Measurements from ENCODE around the gene TIMM10. TPM values are rescaled to one million over a fixed set of nuclear protein-coding genes. Genes with fewer than 3 reads are reported as not detected.

Gene TIMM10
- total RNA-seq, 6 donors from 2014 or later = 7.3 to 62.2 (median 26.8) TPM

- Histone ChIP-seq H3K4me3 (no peak overlapping the region), H3K27ac (no peak overlapping the region), H3K27me3 (no peaks in the 10 kb centered on the region), H3K4me1 (no peaks in the 10 kb centered on the region), H3K9me3 (no peaks in the 10 kb centered on the region), H3K36me3 (peaks cover 37 to 99% (median 87%) of the 10 kb centered on the region in 4 donors)
- WGBS, 2 donors = 94 to 97% methylated on average over 4 of the region's 4 CpGs
- TF ChIP-seq CTCF (IDR thresholded peaks at IDR 0.05) (no peak), POLR2AphosphoS5 (IDR thresholded peaks at IDR 0.05) (no peak), POLR2A (IDR thresholded peaks at IDR 0.05) (no peak), EP300 (IDR thresholded peaks at IDR 0.05) (no peak)
- ATAC-seq (ENCODE audit: low FRiP score in 2 of 2) (no peak), DNase-seq (no peak)
These were observed 21.4 kb upstream of the TIMM10 start for GRCh38 chr11:57551941-57552340.

- ATAC-seq (ENCODE audit: low FRiP score in 2 of 2) (no peak), DNase-seq (peak in 1 of 2 donors; percentile 56)
- Histone ChIP-seq H3K4me3 (no peak overlapping the region), H3K27me3 (no peaks in the 10 kb centered on the region), H3K27ac (no peak overlapping the region), H3K4me1 (no peaks in the 10 kb centered on the region), H3K36me3 (peaks cover 37 to 90% (median 76%) of the 10 kb centered on the region in 4 donors), H3K9me3 (no peaks in the 10 kb centered on the region)
- 84 to 96% methylated on average over 8 of the region's 8 CpGs for WGBS, 2 donors
- no peak for TF ChIP-seq EP300 (IDR thresholded peaks at IDR 0.05)
These were observed 19.4 kb upstream of the TIMM10 start for GRCh38 chr11:57549983-57550382.

- no peak overlapping the region for H3K4me3 ChIP-seq
- WGBS, 2 donors = 26 to 47% methylated on average over 4 to 6 of the region's 6 CpGs
- H3K27me3 ChIP-seq = no peaks in the 10 kb centered on the region
- H3K9me3 ChIP-seq = no peaks in the 10 kb centered on the region
- no peak for ATAC-seq (ENCODE audit: low FRiP score in 2 of 2)
- DNase-seq = no peak
- H3K4me1 ChIP-seq = no peaks in the 10 kb centered on the region
- TF ChIP-seq POLR2AphosphoS5 (IDR thresholded peaks at IDR 0.05) = no peak
- no peak for TF ChIP-seq CTCF (IDR thresholded peaks at IDR 0.05)
- no peak for TF ChIP-seq EP300 (IDR thresholded peaks at IDR 0.05)
- no peak overlapping the region for H3K27ac ChIP-seq
- peaks cover 28 to 69% (median 56%) of the 10 kb centered on the region in 4 donors for H3K36me3 ChIP-seq
These were observed 17.4 kb upstream of the TIMM10 start for GRCh38 chr11:57547854-57548377.

GRCh38 chr11:57546869-57547475 lies 16.4 kb upstream of the TIMM10 start:
- Histone ChIP-seq H3K36me3 (peaks cover 25 to 59% (median 46%) of the 10 kb centered on the region in 4 donors), H3K4me3 (no peak overlapping the region), H3K27me3 (no peaks in the 10 kb centered on the region), H3K27ac (no peak overlapping the region), H3K9me3 (no peaks in the 10 kb centered on the region), H3K4me1 (no peaks in the 10 kb centered on the region)
- WGBS, 2 donors = 66 to 79% methylated on average over 4 to 5 of the region's 5 CpGs
- TF ChIP-seq POLR2AphosphoS5 (IDR thresholded peaks at IDR 0.05) (no peak), CTCF (IDR thresholded peaks at IDR 0.05) (no peak), EP300 (IDR thresholded peaks at IDR 0.05) (no peak), POLR2A (IDR thresholded peaks at IDR 0.05) (no peak)
- DNase-seq = no peak
- ATAC-seq (ENCODE audit: low FRiP score in 2 of 2) = no peak

- Histone ChIP-seq H3K4me3 (no peak overlapping the region), H3K4me1 (no peaks in the 10 kb centered on the region), H3K27me3 (no peaks in the 10 kb centered on the region), H3K27ac (no peak overlapping the region), H3K36me3 (peaks cover 20 to 54% (median 41%) of the 10 kb centered on the region in 4 donors), H3K9me3 (no peaks in the 10 kb centered on the region)
- 93 to 95% methylated on average over 7 of the region's 7 CpGs for WGBS, 2 donors
- no peak for ATAC-seq (ENCODE audit: low FRiP score in 2 of 2)
- DNase-seq = no peak
- TF ChIP-seq EP300 (IDR thresholded peaks at IDR 0.05) = no peak
- no peak for TF ChIP-seq POLR2AphosphoS5 (IDR thresholded peaks at IDR 0.05)
- no peak for TF ChIP-seq POLR2A (IDR thresholded peaks at IDR 0.05)
- TF ChIP-seq CTCF (IDR thresholded peaks at IDR 0.05) = no peak
These were observed 15.9 kb upstream of the TIMM10 start for GRCh38 chr11:57546451-57546850.
